GM12878 (cell line): Measurements from ENCODE around the gene FAM228B.

Source experiments
- RFX5 ChIP-seq: IDR thresholded peaks from 2 replicates; pipeline ENCODE4 v1.6.1; 2011; ENCODE audit warnings: low read depth, low read length, improper control_type of control experiment
- SMARCA5 ChIP-seq: fragments of 450-650 bp; IDR thresholded peaks from 2 replicates; pipeline ENCODE4 v1.6.1; 2017; ENCODE audit warnings: mild to moderate bottlenecking

GRCh38 chr2:24200799-24201198, 77.5 kb downstream of the FAM228B start:
- TF ChIP-seq SMARCA5 (no peak), RFX5 (no peak)
